Neuronal stem cell (in vitro differentiated cells): ENCODE results near the gene OTOF.

Experiments
- DNase-seq: peaks from one replicate; pipeline ENCODE4 v3.0.0-alpha.2; 2013; ENCODE audit warnings: low spot score
- H2AFZ ChIP-seq: one replicate; pipeline ENCODE4 v1.6.1; 2013; ENCODE audit warnings: mild to moderate bottlenecking, low read length, inconsistent platforms
- H2AK5ac ChIP-seq: 2 replicates; pipeline ENCODE4 v1.6.1; 2013; ENCODE audit warnings: low read depth, mild to moderate bottlenecking, inconsistent platforms, low read length, moderate library complexity, mixed read lengths
- H2BK120ac ChIP-seq: 2 replicates; pipeline ENCODE4 v1.6.1; 2013; ENCODE audit warnings: low read depth, mild to moderate bottlenecking, inconsistent platforms, low read length, moderate library complexity, mixed read lengths
- H2BK12ac ChIP-seq: one replicate; pipeline ENCODE4 v1.6.1; 2013; ENCODE audit warnings: low read length, inconsistent platforms
- H2BK15ac ChIP-seq: 2 replicates; pipeline ENCODE4 v1.6.1; 2013; ENCODE audit warnings: mild to moderate bottlenecking, low read length, inconsistent platforms, mixed read lengths
- H2BK5ac ChIP-seq: one replicate; pipeline ENCODE4 v1.6.1; 2013; ENCODE audit warnings: inconsistent platforms, mild to moderate bottlenecking, low read length, moderate library complexity
- H3K14ac ChIP-seq: one replicate; pipeline ENCODE4 v1.6.1; 2013; ENCODE audit warnings: low read length, inconsistent platforms
- H3K18ac ChIP-seq: 2 replicates; pipeline ENCODE4 v1.6.1; 2013; ENCODE audit warnings: low read length, inconsistent platforms
- H3K23ac ChIP-seq: 2 replicates; pipeline ENCODE4 v1.6.1; 2013; ENCODE audit warnings: low read depth, mild to moderate bottlenecking, mixed read lengths, low read length, inconsistent platforms; ENCODE audit not compliant: poor library complexity
- H3K27ac ChIP-seq: replicated peaks from 3 replicates; pipeline ENCODE4 v1.5.1; 2013; ENCODE audit warnings: low read length, inconsistent platforms
- H3K27me3 ChIP-seq, 3 experiments: 2 replicates each; pipeline ENCODE4 v1.6.1; 2013; ENCODE audit warnings: low read length in 3 of 3, mild to moderate bottlenecking in 2 of 3, inconsistent platforms in 1 of 3, low read depth in 1 of 3, mixed read lengths in 1 of 3, moderate library complexity in 1 of 3; ENCODE audit not compliant: control insufficient read depth in 3 of 3, insufficient read depth in 3 of 3
- H3K36me3 ChIP-seq, 2 donors: replicated peaks in 1 of 2; 2 replicates each; pipeline ENCODE4 v1.6.1; 2013; ENCODE audit warnings: low read length in 2 of 2; ENCODE audit not compliant: control insufficient read depth in 2 of 2, insufficient read depth in 2 of 2
- H3K4ac ChIP-seq: 2 replicates; pipeline ENCODE4 v1.6.1; 2013; ENCODE audit warnings: inconsistent platforms, mild to moderate bottlenecking, low read length, moderate library complexity
- H3K4me1 ChIP-seq, 2 donors: 1 replicate in 1 of 2; 2 replicates in 1 of 2; pipeline ENCODE4 v1.6.1; 2013; ENCODE audit warnings: low read length in 2 of 2, low read depth in 1 of 2; ENCODE audit not compliant: control insufficient read depth in 2 of 2, insufficient read depth in 1 of 2
- H3K4me2 ChIP-seq: one replicate; pipeline ENCODE4 v1.6.1; 2013; ENCODE audit warnings: mild to moderate bottlenecking, low read length, inconsistent platforms; ENCODE audit not compliant: insufficient read depth, poor library complexity, severe bottlenecking
- H3K4me3 ChIP-seq, 2 donors: 2 replicates each; pipeline ENCODE4 v1.5.1; 2013; ENCODE audit warnings: low read length in 2 of 2, mild to moderate bottlenecking in 2 of 2, inconsistent platforms in 1 of 2, moderate library complexity in 1 of 2
- H3K79me1 ChIP-seq: one replicate; pipeline ENCODE4 v1.6.1; 2013; ENCODE audit warnings: low read depth, mild to moderate bottlenecking, inconsistent platforms, low read length, moderate library complexity
- H3K9ac ChIP-seq: one replicate; pipeline ENCODE4 v1.6.1; 2013; ENCODE audit warnings: mild to moderate bottlenecking, low read depth, low read length, inconsistent platforms; ENCODE audit not compliant: poor library complexity
- H3K9me3 ChIP-seq, 2 donors: replicated peaks in 1 of 2; 2 replicates each; pipeline versions ENCODE3 to v1.6.1; 2013; ENCODE audit warnings: low read length in 2 of 2, mild to moderate bottlenecking in 2 of 2, inconsistent platforms in 1 of 2, low read depth in 1 of 2, mixed read lengths in 1 of 2, moderate library complexity in 1 of 2; ENCODE audit not compliant: control insufficient read depth in 2 of 2, insufficient read depth in 1 of 2
- H4K8ac ChIP-seq: one replicate; pipeline ENCODE4 v1.6.1; 2013; ENCODE audit warnings: low read depth, mild to moderate bottlenecking, inconsistent platforms, low read length, moderate library complexity
- H4K91ac ChIP-seq: one replicate; pipeline ENCODE4 v1.6.1; 2013; ENCODE audit warnings: low read length, low read depth, mild to moderate bottlenecking, inconsistent platforms; ENCODE audit not compliant: poor library complexity
- WGBS, 2 donors: extraction: QIAGEN DNeasy Blood & Tissue Kit; methylation state at CpG; one replicate each; pipeline ENCODE4 v1.1.7; 2013; ENCODE audit warnings: missing lambda C conversion rate in 2 of 2, mixed read lengths in 1 of 2; ENCODE audit not compliant: insufficient read length in 2 of 2, insufficient replicate concordance in 1 of 2; ENCODE audit errors: extremely low coverage in 2 of 2; 5-methylcytosine and 5-hydroxymethylcytosine counted together

Gene OTOF

DNA sequence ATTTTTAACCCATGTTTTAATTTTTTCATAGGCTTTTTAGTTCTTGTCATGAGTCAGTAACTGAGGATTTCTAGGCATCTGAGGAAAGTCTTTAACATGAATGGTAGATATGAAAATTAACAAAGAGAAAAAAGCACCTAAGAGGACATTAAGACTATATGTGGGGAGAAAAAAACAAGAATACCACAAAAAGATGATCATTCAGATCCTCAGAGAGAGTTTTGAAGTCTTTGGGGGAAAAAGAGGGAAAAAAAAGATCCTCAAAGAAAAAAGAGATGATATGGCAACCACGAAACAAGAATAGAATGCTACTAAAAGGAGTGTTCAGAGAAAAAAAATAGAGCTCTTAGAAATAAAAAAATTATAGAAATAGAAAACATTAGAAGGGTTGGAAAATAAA, 68.1 kb downstream of the OTOF start:
- H3K23ac ChIP-seq: no peak overlapping the region
- no peak overlapping the region for H3K4me2 ChIP-seq
- H2AK5ac ChIP-seq: no peak overlapping the region
- no peaks in the 10 kb centered on the region for H3K36me3 ChIP-seq
- WGBS, 2 donors: no CpG with 5 or more reads among the region's 1 CpG
- H4K91ac ChIP-seq: no peak overlapping the region
- H2BK5ac ChIP-seq: no peak overlapping the region
- no peak overlapping the region for H2BK15ac ChIP-seq
- H3K18ac ChIP-seq: no peak overlapping the region
- H3K4me3 ChIP-seq: no peak overlapping the region
- no peaks in the 10 kb centered on the region for H3K9me3 ChIP-seq
- H2BK12ac ChIP-seq: no peak overlapping the region
- no peak overlapping the region for H3K4ac ChIP-seq
- H3K9ac ChIP-seq: no peak overlapping the region
- H3K27ac ChIP-seq: no peak overlapping the region
- no peaks in the 10 kb centered on the region for H3K4me1 ChIP-seq
- no peak for DNase-seq
- no peaks in the 10 kb centered on the region for H3K79me1 ChIP-seq
- no peak overlapping the region for H2BK120ac ChIP-seq
- no peak overlapping the region for H4K8ac ChIP-seq
- H3K14ac ChIP-seq: no peak overlapping the region
- H3K27me3 ChIP-seq: no peaks in the 10 kb centered on the region
- no peak overlapping the region for H2AFZ ChIP-seq

DNA sequence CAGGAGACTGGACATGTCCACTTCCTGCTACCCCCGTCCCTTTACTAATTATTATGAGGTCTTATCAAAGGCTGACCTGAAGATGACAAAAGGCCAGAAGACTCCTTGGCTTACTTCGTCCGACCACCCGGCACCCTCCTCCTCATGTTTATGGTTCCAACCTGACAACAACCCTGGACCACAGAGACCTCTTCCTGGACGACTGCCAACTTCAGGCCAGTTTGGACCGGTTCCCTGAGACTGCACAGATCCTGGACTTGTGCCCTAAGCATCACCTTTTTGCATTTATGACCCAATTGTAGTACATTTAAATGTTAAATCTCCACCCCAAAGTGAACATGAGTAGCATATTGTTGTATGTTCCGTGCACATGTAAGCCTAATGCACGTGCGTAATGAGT, 70.4 kb downstream of the OTOF start:
- H2AFZ ChIP-seq: no peak overlapping the region
- no CpG with 5 or more reads among the region's 9 CpGs for WGBS, 2 donors
- H4K91ac ChIP-seq: no peak overlapping the region
- H3K27ac ChIP-seq: no peak overlapping the region
- H3K4me1 ChIP-seq: no peaks in the 10 kb centered on the region
- H2BK5ac ChIP-seq: no peak overlapping the region
- H3K4ac ChIP-seq: no peak overlapping the region
- H3K9ac ChIP-seq: no peak overlapping the region
- H3K14ac ChIP-seq: no peak overlapping the region
- no peak overlapping the region for H2BK12ac ChIP-seq
- DNase-seq: no peak
- H3K36me3 ChIP-seq: no peaks in the 10 kb centered on the region
- H3K23ac ChIP-seq: no peak overlapping the region
- H3K4me3 ChIP-seq: no peak overlapping the region
- no peak overlapping the region for H2BK15ac ChIP-seq
- H3K27me3 ChIP-seq: no peaks in the 10 kb centered on the region
- no peak overlapping the region for H3K18ac ChIP-seq
- no peak overlapping the region for H4K8ac ChIP-seq
- H3K79me1 ChIP-seq: no peaks in the 10 kb centered on the region
- H3K4me2 ChIP-seq: no peak overlapping the region
- no peak overlapping the region for H2BK120ac ChIP-seq
- H3K9me3 ChIP-seq: no peaks in the 10 kb centered on the region
- no peak overlapping the region for H2AK5ac ChIP-seq
